Neural progenitor cell (in vitro differentiated cells): ENCODE data around the gene TUBB3.

ENCODE experiments used
- CTCF ChIP-seq: fragments of 200-600 bp; sonication (generic); IDR thresholded peaks from 2 replicates; pipeline ENCODE4 v1.5.1; 2017; ENCODE audit warnings: antibody characterized with exemption, mild to moderate bottlenecking
- EZH2 ChIP-seq: fragments of 200-600 bp; sonication (generic); IDR thresholded peaks from 2 replicates; pipeline ENCODE4 v1.6.1; 2017; ENCODE audit warnings: antibody characterized with exemption, mild to moderate bottlenecking, moderate library complexity

GRCh38 chr16:89881368-89881730 is 41.8 kb upstream of the TUBB3 start:
- TF ChIP-seq CTCF (no peak), EZH2 (no peak)
